Kidney (tissue), 14 donors: ENCODE measurements around the gene IFNA14. TPM values are rescaled to one million over a fixed set of nuclear protein-coding genes. Genes with fewer than 3 reads are reported as not detected.
"Not testable (repeated sequence)": the region's sequence is repeated elsewhere in the genome, so short reads cannot be mapped to it uniquely, and the experiment has no call there.

Experiments
- DNase-seq, 5 donors: peaks; one replicate each; pipeline ENCODE4 v3.0.0-alpha.2; 2013 to 2020
- FAIRE-seq: peaks from 2 replicates; lab custom pipeline; 2012; peaks lifted over from hg19 to GRCh38; lab: Jason Lieb, UNC
- H3K27ac ChIP-seq, 2 donors: one replicate each; pipeline ENCODE4 v1.7.0; 2013; ENCODE audit warnings: low read depth in 2 of 2, low read length in 2 of 2, inconsistent platforms in 1 of 2
- H3K27me3 ChIP-seq: one replicate; pipeline ENCODE4 v1.7.1; 2013; ENCODE audit warnings: low read length, inconsistent platforms; ENCODE audit not compliant: control insufficient read depth, insufficient read depth
- H3K36me3 ChIP-seq, 3 donors: one replicate each; pipeline versions ENCODE4 v1.7.0 to v1.7.1; 2013; ENCODE audit warnings: low read length in 3 of 3, control low read depth in 1 of 3, inconsistent platforms in 1 of 3; ENCODE audit not compliant: insufficient read depth in 3 of 3, control insufficient read depth in 2 of 3
- H3K4me1 ChIP-seq, 3 donors: one replicate each; pipeline versions ENCODE4 v1.7.0 to v1.7.1; 2013; ENCODE audit warnings: low read length in 3 of 3, inconsistent platforms in 1 of 3, low read depth in 1 of 3; ENCODE audit not compliant: control insufficient read depth in 2 of 3, insufficient read depth in 2 of 3
- H3K4me3 ChIP-seq, 3 donors: one replicate each; pipeline versions ENCODE4 v1.7.0 to v1.8.1; 2013; ENCODE audit warnings: low read length in 3 of 3, control low read depth in 1 of 3, inconsistent platforms in 1 of 3
- H3K9ac ChIP-seq, 3 donors: one replicate each; pipeline versions ENCODE4 v1.7.0 to v1.7.1; 2013; ENCODE audit warnings: low read length in 3 of 3, control low read depth in 1 of 3, inconsistent platforms in 1 of 3
- H3K9me3 ChIP-seq, 3 donors: one replicate each; pipeline versions ENCODE4 v1.7.0 to v1.7.1; 2013; ENCODE audit warnings: low read length in 3 of 3, control low read depth in 1 of 3, inconsistent platforms in 1 of 3; ENCODE audit not compliant: control insufficient read depth in 2 of 3, insufficient read depth in 1 of 3
- CTCF ChIP-seq: IDR thresholded peaks from 3 replicates; pipeline ENCODE4 v1.5.1; 2012; ENCODE audit warnings: mild to moderate bottlenecking, moderate library complexity, borderline replicate concordance; ENCODE audit not compliant: insufficient read depth; ENCODE audit errors: extremely low read depth
- intact Hi-C: fragments of 100-400 bp; cut with DNase I; formaldehyde crosslinking; loops from one replicate; pipeline ENCODE4 v1.11.1; 2022
- polyA plus RNA-seq: library from polyadenylated mRNA; stranded (reverse); fragments of 350-450 nt; fragmentation: Illumina TruSeq; extraction: RNeasy Lipid Tissue Mini Kit (QIAGEN cat#74804); gene quantifications from one replicate; pipeline ENCODE4 v1.2.3, GENCODE V29; 2014; ENCODE audit warnings: low read depth, low replicate concordance; ENCODE audit not compliant: insufficient read depth
- total RNA-seq: library from RNA; stranded (reverse); fragmentation: NEBNext Ultra II Directional; extraction: Animal tissue kit (Norgen Biotek cat#: 25700); gene quantifications from one replicate; pipeline ENCODE4 v1.2.1, GENCODE V29; 2021
- donor health status: control.
- donor health status: control.
- donor health status: control.
- donor health status: control.
- donor health status: control.
- donor health status: DM: yes; HTN: yes; CAD: no.
- donor health status: Normal renal cell carcinoma (clear cell type).

IFNA14 gene
- total and polyA plus RNA-seq, 2 donors from 2014 or later = not detected

- Histone ChIP-seq H3K9me3 (no peaks in the 10 kb centered on the region), H3K27ac (no peak overlapping the region), H3K27me3 (no peaks in the 10 kb centered on the region), H3K9ac (no peak overlapping the region), H3K4me1 (no peaks in the 10 kb centered on the region), H3K4me3 (no peak overlapping the region), H3K36me3 (no peaks in the 10 kb centered on the region)
- DNase-seq = no peak
- no peak for TF ChIP-seq CTCF
- intact Hi-C loops = no loop called here
- no peak for FAIRE-seq
These were observed 5.6 kb downstream of the IFNA14 start for GRCh38 chr9:21234153-21234687.

DNA sequence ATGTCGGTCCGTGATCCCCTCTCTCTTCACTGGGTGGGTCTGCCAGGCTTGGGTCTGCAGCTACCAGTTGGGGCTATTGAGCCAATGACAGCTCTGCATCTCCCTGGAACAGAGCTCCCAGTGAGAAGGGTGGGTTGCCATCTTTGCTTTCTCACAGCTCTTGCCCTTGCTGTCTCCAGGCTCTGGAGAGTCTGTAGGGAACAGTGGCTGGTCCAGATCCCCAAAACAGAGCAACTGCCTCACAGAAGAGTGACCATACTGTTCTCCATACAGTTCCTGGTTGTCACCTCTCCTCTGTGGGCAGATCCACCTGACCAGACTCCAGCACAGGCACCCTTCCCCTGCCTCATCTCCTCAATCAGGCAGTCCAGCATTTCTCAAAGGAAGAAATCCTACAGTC, 6.5 kb downstream of the IFNA14 start:
- Histone ChIP-seq H3K9ac (no peak overlapping the region), H3K4me1 (no peaks in the 10 kb centered on the region), H3K36me3 (no peaks in the 10 kb centered on the region), H3K4me3 (no peak overlapping the region), H3K27me3 (no peaks in the 10 kb centered on the region), H3K9me3 (no peaks in the 10 kb centered on the region), H3K27ac (no peak overlapping the region)
- FAIRE-seq (no peak), DNase-seq (no peak)
- no peak for TF ChIP-seq CTCF
- intact Hi-C loops = no loop called here

- TF ChIP-seq CTCF = no peak
These were observed 11.7 kb downstream of the IFNA14 start, which contains the start of gene IFNA17 for GRCh38 chr9:21228122-21228521. IFNA17 (minus strand) TSS chr9:21228222; CDS start chr9:21228173, 49 bp downstream.

GRCh38 chr9:21217211-21217610, 22.6 kb downstream of the IFNA14 start, which contains the start of gene IFNA16:
IFNA16 (minus strand) TSS chr9:21217311; CDS start chr9:21217305, 6 bp downstream.
- H3K4me1 ChIP-seq, H3K4me3 ChIP-seq, H3K27me3 ChIP-seq, intact Hi-C loops, H3K9ac ChIP-seq, DNase-seq, H3K36me3 ChIP-seq, FAIRE-seq, H3K9me3 ChIP-seq, H3K27ac ChIP-seq: not testable (repeated sequence)

More at GRCh38 chr9:21228122-21228521, 11.7 kb downstream of the IFNA14 start, which contains the start of gene IFNA17:
- H3K9ac ChIP-seq = no peak within 1 kb of the TSS
- no peaks in the 10 kb centered on the region for H3K9me3 ChIP-seq
- H3K4me3 ChIP-seq = no peak within 1 kb of the TSS
- no peak for DNase-seq
- H3K36me3 ChIP-seq = no peaks in the 10 kb centered on the region
- H3K4me1 ChIP-seq = no peaks in the 10 kb centered on the region
- no peak for FAIRE-seq
- no peak within 1 kb of the TSS for H3K27ac ChIP-seq
- no peaks in the 10 kb centered on the region for H3K27me3 ChIP-seq
- intact Hi-C loops = no loop called here

GRCh38 chr9:21213411-21214326, 26.1 kb downstream of the IFNA14 start:
- H3K4me1 ChIP-seq, H3K9me3 ChIP-seq, intact Hi-C loops, H3K9ac ChIP-seq, DNase-seq, H3K27me3 ChIP-seq, H3K36me3 ChIP-seq, H3K4me3 ChIP-seq, H3K27ac ChIP-seq, FAIRE-seq: not testable (repeated sequence)

- H3K4me3 ChIP-seq, DNase-seq, H3K4me1 ChIP-seq, H3K9me3 ChIP-seq, H3K27me3 ChIP-seq, H3K27ac ChIP-seq, H3K9ac ChIP-seq, intact Hi-C loops, H3K36me3 ChIP-seq, FAIRE-seq: not testable (repeated sequence)
These were observed 27.6 kb downstream of the IFNA14 start for GRCh38 chr9:21212160-21212559.
